ENCODE measurements around the gene KRT17. TPM values are rescaled to one million over a fixed set of nuclear protein-coding genes. Genes with fewer than 3 reads are reported as not detected.
"Not testable (repeated sequence)": the region's sequence is repeated elsewhere in the genome, so short reads cannot be mapped to it uniquely, and the experiment has no call there.

Gene KRT17
- total and polyA plus RNA-seq, 2 donors (not counting 1 experiment from before 2014, with no cell fraction given): 0.50 to 0.89 TPM

GRCh38 chr17:41579484-41580243 is 44.7 kb downstream of the KRT17 start:
- Histone ChIP-seq H3K4me2 (ENCODE audit: extremely low read depth, insufficient read depth, low read length) (no peak overlapping the region), H3K79me2 (ENCODE audit: control insufficient read depth, insufficient read depth, low read length) (no peaks in the 10 kb centered on the region), H3K4me3 (replicated peaks in 1 of 4; ENCODE audit: control extremely low read depth in 1 of 4, insufficient read depth in 1 of 4, low read depth in 3 of 4, low read length in 4 of 4) (no peak overlapping the region), H2AFZ (ENCODE audit: low read length) (no peak overlapping the region), H4K20me1 (ENCODE audit: control insufficient read depth, extremely low read depth, insufficient read depth, low read length) (no peaks in the 10 kb centered on the region), H3K9me3 (ENCODE audit: control insufficient read depth, insufficient read depth, low read depth, low read length) (no peaks in the 10 kb centered on the region), H3K4me1 (ENCODE audit: control insufficient read depth, extremely low read depth, insufficient read depth, low read length) (no peaks in the 10 kb centered on the region), H3K9ac (ENCODE audit: insufficient read depth, low read length) (no peak overlapping the region), H3K27me3 (ENCODE audit: control insufficient read depth, insufficient read depth, low read length) (no peaks in the 10 kb centered on the region), H3K36me3 (ENCODE audit: control insufficient read depth, insufficient read depth, low read length) (no peaks in the 10 kb centered on the region), H3K27ac (ENCODE audit: insufficient read depth, low read length) (no peak overlapping the region)
- TF ChIP-seq EZH2 (IDR thresholded peaks at IDR 0.05; ENCODE audit: low read length, missing control alignments): no peak
- TF ChIP-seq CTCF (conservative IDR thresholded peaks at IDR 0.05 in 1 of 2, IDR thresholded peaks at IDR 0.05 in 1 of 2; ENCODE audit: low read depth in 1 of 2, low read length in 2 of 2): peak; percentile 57 to 91
- DNase-seq (ENCODE audit: low read depth in 2 of 2): peak; percentile 55 to 61

GRCh38 chr17:41578971-41579370 is 45.4 kb downstream of the KRT17 start:
- no peak overlapping the region for H3K4me3 ChIP-seq (replicated peaks in 1 of 4; ENCODE audit: control extremely low read depth in 1 of 4, insufficient read depth in 1 of 4, low read depth in 3 of 4, low read length in 4 of 4)
- H3K9me3 ChIP-seq (ENCODE audit: control insufficient read depth, insufficient read depth, low read depth, low read length): no peaks in the 10 kb centered on the region
- no peaks in the 10 kb centered on the region for H3K4me1 ChIP-seq (ENCODE audit: control insufficient read depth, extremely low read depth, insufficient read depth, low read length)
- no peak overlapping the region for H3K9ac ChIP-seq (ENCODE audit: insufficient read depth, low read length)
- no peaks in the 10 kb centered on the region for H4K20me1 ChIP-seq (ENCODE audit: control insufficient read depth, extremely low read depth, insufficient read depth, low read length)
- DNase-seq (ENCODE audit: low read depth in 2 of 2): no peak
- no peak overlapping the region for H3K27ac ChIP-seq (ENCODE audit: insufficient read depth, low read length)
- TF ChIP-seq CTCF (conservative IDR thresholded peaks at IDR 0.05 in 1 of 2, IDR thresholded peaks at IDR 0.05 in 1 of 2; ENCODE audit: low read depth in 1 of 2, low read length in 2 of 2) (no peak), EZH2 (IDR thresholded peaks at IDR 0.05; ENCODE audit: low read length, missing control alignments) (no peak)
- H2AFZ ChIP-seq (ENCODE audit: low read length): no peak overlapping the region
- H3K27me3 ChIP-seq (ENCODE audit: control insufficient read depth, insufficient read depth, low read length): no peaks in the 10 kb centered on the region
- H3K79me2 ChIP-seq (ENCODE audit: control insufficient read depth, insufficient read depth, low read length): no peaks in the 10 kb centered on the region
- no peak overlapping the region for H3K4me2 ChIP-seq (ENCODE audit: extremely low read depth, insufficient read depth, low read length)
- H3K36me3 ChIP-seq (ENCODE audit: control insufficient read depth, insufficient read depth, low read length): no peaks in the 10 kb centered on the region

- no peaks in the 10 kb centered on the region for H3K27me3 ChIP-seq (ENCODE audit: control insufficient read depth, insufficient read depth, low read length)
- no peak overlapping the region for H3K4me3 ChIP-seq (replicated peaks in 1 of 4; ENCODE audit: control extremely low read depth in 1 of 4, insufficient read depth in 1 of 4, low read depth in 3 of 4, low read length in 4 of 4)
- no peak overlapping the region for H3K9ac ChIP-seq (ENCODE audit: insufficient read depth, low read length)
- DNase-seq (ENCODE audit: low read depth in 2 of 2): no peak
- no peak overlapping the region for H3K27ac ChIP-seq (ENCODE audit: insufficient read depth, low read length)
- H3K9me3 ChIP-seq (ENCODE audit: control insufficient read depth, insufficient read depth, low read depth, low read length): no peaks in the 10 kb centered on the region
- no peaks in the 10 kb centered on the region for H4K20me1 ChIP-seq (ENCODE audit: control insufficient read depth, extremely low read depth, insufficient read depth, low read length)
- H2AFZ ChIP-seq (ENCODE audit: low read length): no peak overlapping the region
- H3K4me2 ChIP-seq (ENCODE audit: extremely low read depth, insufficient read depth, low read length): no peak overlapping the region
- no peak for TF ChIP-seq EZH2 (IDR thresholded peaks at IDR 0.05; ENCODE audit: low read length, missing control alignments)
- no peak for TF ChIP-seq CTCF (conservative IDR thresholded peaks at IDR 0.05 in 1 of 2, IDR thresholded peaks at IDR 0.05 in 1 of 2; ENCODE audit: low read depth in 1 of 2, low read length in 2 of 2)
- no peaks in the 10 kb centered on the region for H3K4me1 ChIP-seq (ENCODE audit: control insufficient read depth, extremely low read depth, insufficient read depth, low read length)
- H3K36me3 ChIP-seq (ENCODE audit: control insufficient read depth, insufficient read depth, low read length): no peaks in the 10 kb centered on the region
- no peaks in the 10 kb centered on the region for H3K79me2 ChIP-seq (ENCODE audit: control insufficient read depth, insufficient read depth, low read length)
Observed at GRCh38 chr17:41578538-41578937, 45.8 kb downstream of the KRT17 start.

- not testable (repeated sequence) for H3K9me3 ChIP-seq (ENCODE audit: control insufficient read depth, insufficient read depth, low read depth, low read length); H3K79me2 ChIP-seq (ENCODE audit: control insufficient read depth, insufficient read depth, low read length); H3K27me3 ChIP-seq (ENCODE audit: control insufficient read depth, insufficient read depth, low read length); H2AFZ ChIP-seq (ENCODE audit: low read length); H4K20me1 ChIP-seq (ENCODE audit: control insufficient read depth, extremely low read depth, insufficient read depth, low read length); H3K27ac ChIP-seq (ENCODE audit: insufficient read depth, low read length); DNase-seq (ENCODE audit: low read depth in 2 of 2); H3K36me3 ChIP-seq (ENCODE audit: control insufficient read depth, insufficient read depth, low read length); H3K4me2 ChIP-seq (ENCODE audit: extremely low read depth, insufficient read depth, low read length); H3K4me3 ChIP-seq (replicated peaks in 1 of 4; ENCODE audit: control extremely low read depth in 1 of 4, insufficient read depth in 1 of 4, low read depth in 3 of 4, low read length in 4 of 4); H3K9ac ChIP-seq (ENCODE audit: insufficient read depth, low read length); H3K4me1 ChIP-seq (ENCODE audit: control insufficient read depth, extremely low read depth, insufficient read depth, low read length)
Observed at GRCh38 chr17:41576740-41577139, 47.6 kb downstream of the KRT17 start.
